ENCODE measurements around the gene TMEM63C.

DNA sequence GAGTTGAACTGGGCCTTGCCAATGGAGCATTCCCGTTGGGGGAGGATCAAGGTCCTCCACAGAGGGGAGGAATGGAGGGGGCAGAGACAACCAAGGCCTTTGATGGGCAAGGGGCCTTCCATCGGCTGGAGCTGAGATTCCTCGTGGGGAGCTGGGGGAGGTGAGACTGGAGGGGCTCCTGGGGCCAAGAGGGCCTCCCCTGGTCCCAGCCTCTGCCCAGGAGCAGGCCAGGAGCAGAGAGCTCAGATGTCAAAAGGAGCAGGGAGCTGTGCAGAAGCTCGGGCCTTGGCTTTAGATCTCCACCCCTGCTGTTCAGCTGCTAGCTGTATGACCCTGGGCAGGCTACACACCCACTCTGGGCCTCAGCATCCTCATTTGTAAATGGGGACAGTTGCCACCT is 24.0 kb downstream of the TMEM63C start:
- TF ChIP-seq CTCF (IDR thresholded peaks at IDR 0.05) (no peak), EP300 (IDR thresholded peaks at IDR 0.05) (no peak), POLR2AphosphoS5 (IDR thresholded peaks at IDR 0.05) (no peak), POLR2A (IDR thresholded peaks at IDR 0.05) (no peak)
